Keratinocyte (primary cell): ENCODE measurements around the gene MPPE1. TPM values are rescaled to one million over a fixed set of nuclear protein-coding genes. Genes with fewer than 3 reads are reported as not detected.

Experiments used
- DNase-seq: peaks from one replicate; pipeline ENCODE4 v3.0.0-alpha.2; 2011; ENCODE audit warnings: low read depth, missing footprints, low spot score
- FAIRE-seq: peaks from 2 replicates; lab custom pipeline; 2011; peaks lifted over from hg19 to GRCh38; lab: Jason Lieb, UNC
- H2AFZ ChIP-seq: 2 replicates; pipeline ENCODE4 v1.6.0; 2012; ENCODE audit warnings: low read length, control low read depth, inconsistent platforms; ENCODE audit not compliant: control insufficient read depth
- H3K27ac ChIP-seq: 2 replicates; pipeline ENCODE4 v1.5.1; 2011; ENCODE audit warnings: low read length; ENCODE audit not compliant: control insufficient read depth, insufficient read depth
- H3K27me3 ChIP-seq: 3 replicates; pipeline ENCODE4 v1.6.0; 2011; ENCODE audit warnings: low read length; ENCODE audit not compliant: control insufficient read depth, insufficient read depth; ENCODE audit errors: extremely low read depth
- H3K36me3 ChIP-seq, 2 experiments: 2 replicates in 1 of 2; 3 replicates in 1 of 2; pipeline ENCODE4 v1.5.1; 2011; ENCODE audit warnings: low read length in 2 of 2, mild to moderate bottlenecking in 1 of 2; ENCODE audit not compliant: control insufficient read depth in 2 of 2, insufficient read depth in 2 of 2; ENCODE audit errors: extremely low read depth in 1 of 2
- H3K4me1 ChIP-seq: 3 replicates; pipeline ENCODE4 v1.5.1; 2011; ENCODE audit warnings: low read length; ENCODE audit not compliant: control insufficient read depth, insufficient read depth; ENCODE audit errors: extremely low read depth
- H3K4me2 ChIP-seq: 3 replicates; pipeline ENCODE4 v1.6.0; 2011; ENCODE audit warnings: low read depth, low read length; ENCODE audit not compliant: control insufficient read depth, insufficient read depth; ENCODE audit errors: extremely low read depth
- H3K4me3 ChIP-seq, 3 experiments: fragments of 200-600 bp in 1 of 3; sonication (generic) in 1 of 3; 2 replicates in 2 of 3; 3 replicates in 1 of 3; pipeline ENCODE4 v1.5.1; 2011 to 2016; ENCODE audit warnings: low read length in 3 of 3, mild to moderate bottlenecking in 3 of 3, control low read depth in 2 of 3, inconsistent platforms in 1 of 3, low read depth in 1 of 3, mixed read lengths in 1 of 3, mixed run types in 1 of 3, moderate library complexity in 1 of 3; ENCODE audit not compliant: control insufficient read depth in 2 of 3, insufficient read depth in 2 of 3; ENCODE audit errors: extremely low read depth in 1 of 3
- H3K79me2 ChIP-seq: 2 replicates; pipeline ENCODE4 v1.6.0; 2012; ENCODE audit warnings: low read length; ENCODE audit not compliant: control insufficient read depth, insufficient read depth
- H3K9ac ChIP-seq: 3 replicates; pipeline ENCODE4 v1.6.0; 2011; ENCODE audit warnings: low read length; ENCODE audit not compliant: control insufficient read depth, insufficient read depth; ENCODE audit errors: extremely low read depth
- H3K9me1 ChIP-seq: 3 replicates; pipeline ENCODE4 v1.6.0; 2011; ENCODE audit warnings: low read length; ENCODE audit not compliant: control insufficient read depth, insufficient read depth; ENCODE audit errors: extremely low read depth
- H3K9me3 ChIP-seq: 2 replicates; pipeline ENCODE4 v1.5.1; 2012; ENCODE audit warnings: low read depth, low read length; ENCODE audit not compliant: control insufficient read depth
- H4K20me1 ChIP-seq: 3 replicates; pipeline ENCODE4 v1.6.0; 2011; ENCODE audit warnings: low read length; ENCODE audit not compliant: control insufficient read depth, insufficient read depth; ENCODE audit errors: extremely low read depth
- CTCF ChIP-seq, 3 experiments: IDR thresholded peaks in 1 of 3; conservative IDR thresholded peaks in 1 of 3; optimal IDR thresholded peaks in 1 of 3; 2 replicates in 2 of 3; 3 replicates in 1 of 3; pipeline versions ENCODE3 to v1.5.1; 2011; ENCODE audit warnings: low read length in 3 of 3, mild to moderate bottlenecking in 3 of 3, moderate library complexity in 2 of 3, control low read depth in 1 of 3, inconsistent platforms in 1 of 3; ENCODE audit not compliant: insufficient read depth in 2 of 3; ENCODE audit errors: extremely low read depth in 1 of 3
- EZH2 ChIP-seq: IDR thresholded peaks from one replicate; pipeline ENCODE4 v1.6.1; 2012; ENCODE audit warnings: inconsistent platforms, mild to moderate bottlenecking, low read length, moderate library complexity
- dilution Hi-C: fragments of 300-500 bp; cut with MboI; formaldehyde crosslinking; loops from one replicate; pipeline ENCODE4 v1.7.0; 2020; ENCODE audit warnings: low sequenced_read_pairs; ENCODE audit not compliant: extremely low pct_ligation_motif_present
- polyA plus RNA-seq, 5 experiments: library from polyadenylated mRNA; depleted of rRNA in 3 of 5; stranded (reverse) in 3 of 5; stranded (forward) in 1 of 5; unstranded in 1 of 5; fragments of >200 nt; gene quantifications; 1 replicate in 1 of 5; 2 replicates in 3 of 5; 3 replicates in 1 of 5; pipeline versions ENCODE4 v1.2.1 to v1.2.3, GENCODE V29; 2011 to 2012; ENCODE audit warnings: missing spikeins in 2 of 5, low read depth in 1 of 5, low replicate concordance in 1 of 5

MPPE1 gene
- polyA plus RNA-seq, 1 donor (not counting 4 experiments of a cell fraction or from before 2014, with no cell fraction given) = 21.0 TPM

GRCh38 chr18:11839556-11839955 is 68.6 kb downstream of the MPPE1 start:
- Histone ChIP-seq H3K79me2 (no peaks in the 10 kb centered on the region), H2AFZ (no peak overlapping the region), H4K20me1 (no peaks in the 10 kb centered on the region), H3K27me3 (no peaks in the 10 kb centered on the region), H3K9me3 (no peaks in the 10 kb centered on the region), H3K36me3 (no peaks in the 10 kb centered on the region), H3K9me1 (no peaks in the 10 kb centered on the region), H3K27ac (no peak overlapping the region), H3K4me3 (no peak overlapping the region), H3K9ac (no peak overlapping the region), H3K4me1 (no peaks in the 10 kb centered on the region), H3K4me2 (no peak overlapping the region)
- dilution Hi-C loops = no loop called here
- TF ChIP-seq CTCF (optimal IDR thresholded peaks at IDR 0.05 in 1 of 3, IDR thresholded peaks at IDR 0.05 in 1 of 3, conservative IDR thresholded peaks at IDR 0.05 in 1 of 3; ENCODE audit: extremely low read depth in 1 of 3, insufficient read depth in 2 of 3, low read length in 3 of 3) (no peak), EZH2 (no peak)
- DNase-seq (no peak), FAIRE-seq (no peak)

- no peaks in the 10 kb centered on the region for H4K20me1 ChIP-seq
- dilution Hi-C loops = no loop called here
- DNase-seq = no peak
- no peaks in the 10 kb centered on the region for H3K27me3 ChIP-seq
- no peak overlapping the region for H3K4me3 ChIP-seq
- H3K9me3 ChIP-seq = no peaks in the 10 kb centered on the region
- no peak overlapping the region for H3K9ac ChIP-seq
- TF ChIP-seq CTCF (optimal IDR thresholded peaks at IDR 0.05 in 1 of 3, IDR thresholded peaks at IDR 0.05 in 1 of 3, conservative IDR thresholded peaks at IDR 0.05 in 1 of 3; ENCODE audit: extremely low read depth in 1 of 3, insufficient read depth in 2 of 3, low read length in 3 of 3) = no peak
- TF ChIP-seq EZH2 = no peak
- H3K79me2 ChIP-seq = no peaks in the 10 kb centered on the region
- H3K27ac ChIP-seq = no peak overlapping the region
- no peaks in the 10 kb centered on the region for H3K4me1 ChIP-seq
- H3K36me3 ChIP-seq = peaks cover 0 to 5% of the 10 kb centered on the region in 2 experiments
- no peaks in the 10 kb centered on the region for H3K9me1 ChIP-seq
- no peak overlapping the region for H3K4me2 ChIP-seq
- FAIRE-seq = no peak
- H2AFZ ChIP-seq = no peak overlapping the region
Observed at GRCh38 chr18:11834772-11835171, 73.3 kb downstream of the MPPE1 start.

Other genes starting within 250 kb of the MPPE1 start
- 21.9 to 30.0 TPM (median 28.4 TPM) in 3 replicates for gene GNAL, start 219.1 kb downstream of the MPPE1 start, polyA plus RNA-seq
- 30.7 to 54.7 TPM (median 51.4 TPM) in 3 replicates for gene CHMP1B, start 56.9 kb downstream of the MPPE1 start, polyA plus RNA-seq
- 9.9 to 18.7 TPM (median 17.6 TPM) in 3 replicates for gene IMPA2, start 73.2 kb upstream of the MPPE1 start, polyA plus RNA-seq
- not detected in 3 replicates for gene ANKRD62, start 185.5 kb upstream of the MPPE1 start, polyA plus RNA-seq